GM23338 (cell line): Measurements from ENCODE around the gene SH3GL2. TPM values are rescaled to one million over a fixed set of nuclear protein-coding genes. Genes with fewer than 3 reads are reported as not detected.

Experiments
- ATAC-seq: fragments of 200-7000 bp; cut with Tn5 transposase; 3 replicates; pipeline ENCODE4 v1.9.1; 2020
- DNase-seq: peaks from one replicate; pipeline ENCODE4 v3.0.0-alpha.2; 2015; ENCODE audit warnings: low spot score
- H2AFZ ChIP-seq: fragments of 200-600 bp; sonication (generic); 2 replicates; pipeline ENCODE4 v1.8.0; 2016; ENCODE audit warnings: antibody characterized with exemption, mild to moderate bottlenecking, moderate library complexity
- H3F3A ChIP-seq: fragments of 200-600 bp; sonication (generic); replicated peaks from 2 replicates; pipeline ENCODE4 v1.8.0; 2017; ENCODE audit warnings: antibody characterized with exemption, mixed run types, low read depth
- H3K27ac ChIP-seq: fragments of 200-600 bp; sonication (generic); 2 replicates; pipeline ENCODE4 v1.6.1; 2016; ENCODE audit warnings: low read depth
- H3K27me3 ChIP-seq: fragments of 200-600 bp; sonication (generic); 2 replicates; pipeline ENCODE4 v1.8.0; 2016; ENCODE audit warnings: mild to moderate bottlenecking, mixed run types, moderate library complexity; ENCODE audit not compliant: insufficient read depth
- H3K36me3 ChIP-seq: fragments of 200-600 bp; sonication (generic); 2 replicates; pipeline ENCODE4 v1.8.0; 2016; ENCODE audit warnings: mild to moderate bottlenecking; ENCODE audit not compliant: insufficient read depth
- H3K4me1 ChIP-seq: fragments of 200-600 bp; sonication (generic); 2 replicates; pipeline ENCODE4 v1.8.0; 2016; ENCODE audit warnings: mild to moderate bottlenecking, moderate library complexity; ENCODE audit not compliant: insufficient read depth
- H3K4me2 ChIP-seq: fragments of 200-600 bp; sonication (generic); 2 replicates; pipeline ENCODE4 v1.7.1; 2017; ENCODE audit warnings: mixed run types
- H3K4me3 ChIP-seq: fragments of 200-600 bp; sonication (generic); 2 replicates; pipeline ENCODE4 v1.6.1; 2016; ENCODE audit warnings: mixed run types
- H3K79me2 ChIP-seq: fragments of 200-600 bp; sonication (generic); replicated peaks from 2 replicates; pipeline ENCODE4 v1.8.0; 2017; ENCODE audit warnings: mild to moderate bottlenecking; ENCODE audit not compliant: insufficient read depth
- H3K9me2 ChIP-seq: fragments of 200-600 bp; sonication (generic); 2 replicates; pipeline ENCODE4 v1.8.0; 2017; ENCODE audit not compliant: insufficient read depth
- H4K20me1 ChIP-seq: fragments of 200-600 bp; sonication (generic); replicated peaks from 2 replicates; pipeline ENCODE4 v1.8.0; 2017; ENCODE audit warnings: mild to moderate bottlenecking; ENCODE audit not compliant: insufficient read depth
- H3K27ac Mint-ChIP-seq: 2 replicates; pipeline ENCODE4 v1.8.0; 2020; ENCODE audit warnings: inconsistent platforms, mild to moderate bottlenecking, moderate library complexity, mixed read lengths
- H3K27me3 Mint-ChIP-seq: 3 replicates; pipeline ENCODE4 v1.8.0; 2022; ENCODE audit warnings: low read depth, mild to moderate bottlenecking, moderate library complexity, mixed read lengths, inconsistent platforms; ENCODE audit not compliant: insufficient read depth, poor library complexity
- H3K36me3 Mint-ChIP-seq: 3 replicates; pipeline ENCODE4 v1.8.0; 2021; ENCODE audit warnings: low read depth, mild to moderate bottlenecking, inconsistent platforms, moderate library complexity, mixed read lengths
- H3K4me1 Mint-ChIP-seq: 3 replicates; pipeline ENCODE4 v1.8.0; 2020; ENCODE audit warnings: mild to moderate bottlenecking, inconsistent platforms, mixed read lengths
- H3K4me3 Mint-ChIP-seq: 3 replicates; pipeline ENCODE4 v1.8.0; 2021; ENCODE audit warnings: moderate library complexity, mild to moderate bottlenecking, inconsistent platforms, mixed read lengths
- H3K9me3 Mint-ChIP-seq: 3 replicates; pipeline ENCODE4 v1.8.0; 2020; ENCODE audit warnings: moderate library complexity, mild to moderate bottlenecking, inconsistent platforms, mixed read lengths
- CTCF ChIP-seq, 2 experiments: fragments of 200-600 bp in 1 of 2; sonication (generic) in 1 of 2; conservative IDR thresholded peaks; 2 replicates each; pipeline versions ENCODE4 v1.5.1 to v1.6.1; 2016 to 2017; ENCODE audit warnings: antibody characterized with exemption in 2 of 2, low read depth in 2 of 2, mild to moderate bottlenecking in 2 of 2, moderate library complexity in 1 of 2
- EZH2 ChIP-seq: fragments of 200-600 bp; sonication (generic); IDR thresholded peaks from one replicate; pipeline ENCODE4 v1.8.0; 2017; ENCODE audit warnings: antibody characterized with exemption, mild to moderate bottlenecking, low read depth; ENCODE audit not compliant: unreplicated experiment
- JUNB ChIP-seq: IDR thresholded peaks from one replicate; pipeline ENCODE4 v1.6.1; 2016; ENCODE audit warnings: antibody characterized with exemption; ENCODE audit not compliant: unreplicated experiment
- NANOG ChIP-seq: IDR thresholded peaks from 2 replicates; pipeline ENCODE4 v1.6.1; 2016; ENCODE audit warnings: antibody characterized with exemption, borderline replicate concordance
- POLR2AphosphoS5 ChIP-seq: IDR thresholded peaks from 2 replicates; pipeline ENCODE4 v1.6.1; 2016; ENCODE audit warnings: antibody characterized with exemption, low read depth
- ZNF331 ChIP-seq: fragments of 250-450 bp; sonication (Bioruptor Pico); IDR thresholded peaks from 2 replicates; pipeline ENCODE4 v1.5.0; 2020; ENCODE audit warnings: low read depth, mild to moderate bottlenecking, moderate library complexity
- ZNF462 ChIP-seq: fragments of 250-450 bp; sonication (Bioruptor Pico); IDR thresholded peaks from 2 replicates; pipeline ENCODE4 v1.5.0; 2020; ENCODE audit warnings: mild to moderate bottlenecking, moderate library complexity
- polyA plus RNA-seq: library from polyadenylated mRNA; unstranded; fragments of >200 nt; fragmentation: Nextera tagmentation; extraction: Ambion mirVana; gene quantifications from 2 replicates; pipeline ENCODE4 v1.2.1, GENCODE V29; 2016
- total RNA-seq: library from RNA; depleted of rRNA; stranded (reverse); fragments of >200 nt; shearing (Covaris generic); gene quantifications from 2 replicates; pipeline ENCODE4 v1.2.3, GENCODE V29; 2014

Gene SH3GL2
- total and polyA plus RNA-seq, 2 experiments from 2014 or later = 5.9 to 8.6 TPM

GRCh38 chr9:17628624-17629023 is 49.8 kb downstream of the SH3GL2 start:
- no peaks in the 10 kb centered on the region for H3K36me3 Mint-ChIP-seq
- H3K9me3 Mint-ChIP-seq = no peaks in the 10 kb centered on the region
- Histone ChIP-seq H3K79me2 (no peaks in the 10 kb centered on the region; the same call in 1 of the 2 replicates), H3K36me3 (no peaks in the 10 kb centered on the region), H3K4me1 (peaks cover 5% of the 10 kb centered on the region), H3K4me2 (no peak overlapping the region), H3K27me3 (no peaks in the 10 kb centered on the region), H3K9me2 (0 out of 2 replicates have a peak, but pooled peaks cover 4% of the 10 kb centered on the region), H2AFZ (no peak overlapping the region), H3K4me3 (no peak overlapping the region), H3F3A (no peaks in the 10 kb centered on the region), H3K27ac (no peak overlapping the region), H4K20me1 (no peaks in the 10 kb centered on the region)
- no peak overlapping the region for H3K27ac Mint-ChIP-seq
- peaks cover 20% of the 10 kb centered on the region for H3K4me1 Mint-ChIP-seq
- ATAC-seq (no peak), DNase-seq (no peak)
- no peak for TF ChIP-seq JUNB
- no peak for TF ChIP-seq ZNF462 (CRISPR knock-in tag)
- TF ChIP-seq CTCF (conservative IDR thresholded peaks at IDR 0.05; ENCODE audit: low read depth in 2 of 2) = no peak
- no peaks in the 10 kb centered on the region for H3K27me3 Mint-ChIP-seq
- no peak overlapping the region for H3K4me3 Mint-ChIP-seq

GRCh38 chr9:17630531-17630949 is 51.7 kb downstream of the SH3GL2 start:
- H3K36me3 Mint-ChIP-seq = no peaks in the 10 kb centered on the region
- Histone ChIP-seq H3K4me2 (no peak overlapping the region), H3K4me1 (peaks cover 5% of the 10 kb centered on the region), H3K4me3 (no peak overlapping the region), H3K9me2 (no peaks in the 10 kb centered on the region), H3F3A (no peaks in the 10 kb centered on the region), H2AFZ (no peak overlapping the region), H3K36me3 (no peaks in the 10 kb centered on the region), H4K20me1 (0 out of 2 replicates have a peak, but pooled peaks cover 3% of the 10 kb centered on the region), H3K79me2 (no peaks in the 10 kb centered on the region), H3K27ac (no peak overlapping the region), H3K27me3 (no peaks in the 10 kb centered on the region)
- no peaks in the 10 kb centered on the region for H3K9me3 Mint-ChIP-seq
- H3K27me3 Mint-ChIP-seq = no peaks in the 10 kb centered on the region
- no peak overlapping the region; the same call in 1 of the 2 replicates for H3K27ac Mint-ChIP-seq
- DNase-seq (peak; percentile 14), ATAC-seq (no peak)
- H3K4me1 Mint-ChIP-seq = peaks cover 17% of the 10 kb centered on the region
- H3K4me3 Mint-ChIP-seq = no peak overlapping the region
- TF ChIP-seq NANOG (no peak), CTCF (conservative IDR thresholded peaks at IDR 0.05; ENCODE audit: low read depth in 2 of 2) (no peak), POLR2AphosphoS5 (no peak), ZNF331 (CRISPR knock-in tag) (no peak), EZH2 (no peak)
